Loucy (cell line): ENCODE data around the gene UQCC2.

Experiments
- H2AFZ ChIP-seq: fragments of 200-600 bp; sonication (generic); 2 replicates; pipeline ENCODE4 v1.6.0; 2016; ENCODE audit warnings: antibody characterized with exemption, mild to moderate bottlenecking, low read length, moderate library complexity
- H3F3A ChIP-seq: fragments of 200-600 bp; 2 replicates; pipeline ENCODE4 v1.6.0; 2016; ENCODE audit warnings: antibody characterized with exemption, low read depth, mild to moderate bottlenecking
- H3K27me3 ChIP-seq: fragments of 200-600 bp; sonication (generic); 2 replicates; pipeline ENCODE4 v1.6.1; 2014; ENCODE audit warnings: low read length, mild to moderate bottlenecking; ENCODE audit not compliant: insufficient read depth, poor library complexity, severe bottlenecking
- H3K36me3 ChIP-seq: fragments of 200-600 bp; sonication (generic); 2 replicates; pipeline ENCODE4 v1.6.1; 2016; ENCODE audit warnings: low read length; ENCODE audit not compliant: insufficient read depth
- H3K4me1 ChIP-seq: fragments of 200-600 bp; sonication (generic); 2 replicates; pipeline ENCODE4 v1.5.1; 2014; ENCODE audit warnings: low read length, mild to moderate bottlenecking; ENCODE audit not compliant: insufficient read depth, poor library complexity, severe bottlenecking
- H3K4me2 ChIP-seq: fragments of 200-600 bp; sonication (generic); 2 replicates; pipeline ENCODE4 v1.6.0; 2014; ENCODE audit warnings: antibody characterized with exemption, low read length, low read depth, mild to moderate bottlenecking; ENCODE audit not compliant: poor library complexity, severe bottlenecking
- H3K4me3 ChIP-seq: fragments of 200-600 bp; sonication (generic); 2 replicates; pipeline ENCODE4 v1.5.1; 2014; ENCODE audit warnings: low read length, mild to moderate bottlenecking, mixed read lengths; ENCODE audit not compliant: poor library complexity, severe bottlenecking
- H3K79me2 ChIP-seq: fragments of 200-600 bp; sonication (generic); 2 replicates; pipeline ENCODE4 v1.6.1; 2014; ENCODE audit warnings: low read length; ENCODE audit not compliant: insufficient read depth
- H3K9ac ChIP-seq: fragments of 200-600 bp; sonication (generic); 2 replicates; pipeline ENCODE4 v1.6.0; 2014; ENCODE audit warnings: mild to moderate bottlenecking, low read depth, low read length, moderate library complexity; ENCODE audit not compliant: poor library complexity, severe bottlenecking
- H3K9me2 ChIP-seq: fragments of 200-600 bp; sonication (generic); replicated peaks from 2 replicates; pipeline ENCODE4 v1.6.1; 2016; ENCODE audit warnings: low read depth, low read length, mixed read lengths
- H3K9me3 ChIP-seq: fragments of 200-600 bp; sonication (generic); 2 replicates; pipeline ENCODE4 v1.6.1; 2014; ENCODE audit warnings: mild to moderate bottlenecking, antibody characterized with exemption, low read length, low read depth; ENCODE audit not compliant: insufficient read depth
- H4K20me1 ChIP-seq: fragments of 200-600 bp; sonication (generic); 2 replicates; pipeline ENCODE4 v1.6.0; 2014; ENCODE audit warnings: antibody characterized with exemption, low read length, mild to moderate bottlenecking; ENCODE audit not compliant: insufficient read depth, poor library complexity, severe bottlenecking
- CTCF ChIP-seq: fragments of 200-600 bp; sonication (generic); conservative IDR thresholded peaks from 2 replicates; pipeline ENCODE4 v1.5.1; 2014; ENCODE audit warnings: mild to moderate bottlenecking, antibody characterized with exemption, low read length
- EZH2phosphoT487 ChIP-seq: fragments of 200-600 bp; IDR thresholded peaks from 2 replicates; pipeline ENCODE4 v1.6.1; 2018; ENCODE audit warnings: antibody characterized with exemption, mild to moderate bottlenecking, moderate library complexity, borderline replicate concordance

The UQCC2 gene

GRCh38 chr6:33668328-33668727 is 43.2 kb downstream of the UQCC2 start:
- H3K4me2 ChIP-seq = no peak overlapping the region
- no peaks in the 10 kb centered on the region for H3K27me3 ChIP-seq
- no peak for TF ChIP-seq CTCF

GRCh38 chr6:33667776-33668175 is 43.7 kb downstream of the UQCC2 start:
- Histone ChIP-seq H2AFZ (no peak overlapping the region), H3K36me3 (peaks cover 25% of the 10 kb centered on the region; the same call in 1 of the 2 replicates)

More at GRCh38 chr6:33668328-33668727, 43.2 kb downstream of the UQCC2 start:
- H3K9ac ChIP-seq = no peak overlapping the region
- H4K20me1 ChIP-seq = no peaks in the 10 kb centered on the region
- H3K9me2 ChIP-seq = no peaks in the 10 kb centered on the region
- no peaks in the 10 kb centered on the region for H3K79me2 ChIP-seq
- no peaks in the 10 kb centered on the region for H3F3A ChIP-seq
- no peaks in the 10 kb centered on the region for H3K9me3 ChIP-seq
- H2AFZ ChIP-seq = no peak overlapping the region
- peaks cover 25% of the 10 kb centered on the region; the same call in 1 of the 2 replicates for H3K36me3 ChIP-seq
- no peaks in the 10 kb centered on the region for H3K4me1 ChIP-seq
- H3K4me3 ChIP-seq = no peak overlapping the region

GRCh38 chr6:33667072-33667471 is 44.4 kb downstream of the UQCC2 start:
- peaks cover 25% of the 10 kb centered on the region; the same call in 1 of the 2 replicates for H3K36me3 ChIP-seq
- no peaks in the 10 kb centered on the region for H3F3A ChIP-seq
- H3K79me2 ChIP-seq = no peaks in the 10 kb centered on the region
- no peaks in the 10 kb centered on the region for H3K27me3 ChIP-seq
- no peaks in the 10 kb centered on the region for H4K20me1 ChIP-seq
- no peak overlapping the region for H2AFZ ChIP-seq
- no peaks in the 10 kb centered on the region for H3K4me1 ChIP-seq
- no peak overlapping the region for H3K9ac ChIP-seq
- no peaks in the 10 kb centered on the region for H3K9me2 ChIP-seq
- H3K4me3 ChIP-seq = no peak overlapping the region
- TF ChIP-seq EZH2phosphoT487 = no peak
- TF ChIP-seq CTCF = no peak
- H3K9me3 ChIP-seq = no peaks in the 10 kb centered on the region
- no peak overlapping the region for H3K4me2 ChIP-seq

More at GRCh38 chr6:33667776-33668175, 43.7 kb downstream of the UQCC2 start:
- no peak overlapping the region for H3K4me3 ChIP-seq
- H3K9me2 ChIP-seq = no peaks in the 10 kb centered on the region
- no peak overlapping the region for H3K4me2 ChIP-seq
- H4K20me1 ChIP-seq = no peaks in the 10 kb centered on the region
- no peaks in the 10 kb centered on the region for H3K27me3 ChIP-seq
- H3K9ac ChIP-seq = no peak overlapping the region
- no peaks in the 10 kb centered on the region for H3K9me3 ChIP-seq
- no peaks in the 10 kb centered on the region for H3K4me1 ChIP-seq
- TF ChIP-seq CTCF = no peak
- no peak for TF ChIP-seq EZH2phosphoT487
- H3K79me2 ChIP-seq = no peaks in the 10 kb centered on the region
- H3F3A ChIP-seq = no peaks in the 10 kb centered on the region
